Body of pancreas (tissue), 4 donors: ENCODE measurements around the gene CDC16. TPM values are rescaled to one million over a fixed set of nuclear protein-coding genes. Genes with fewer than 3 reads are reported as not detected.

Experiments used
- ATAC-seq: fragments of 150-250 bp; one replicate; pipeline ENCODE4 v1.9.1; 2016
- DNase-seq, 4 donors: peaks; one replicate each; pipeline ENCODE4 v3.0.0-alpha.2; 2019
- H3K27ac ChIP-seq, 4 donors: fragments of 200-600 bp; sonication (generic); 1 replicate in 3 of 4; 2 replicates in 1 of 4; pipeline versions ENCODE4 v1.5.1 to v1.6.1; 2016 to 2019; ENCODE audit warnings: mild to moderate bottlenecking in 1 of 4, mixed read lengths in 1 of 4, moderate library complexity in 1 of 4
- H3K27me3 ChIP-seq, 2 donors: fragments of 200-600 bp; sonication (generic); one replicate each; pipeline ENCODE4 v1.6.0; 2016; ENCODE audit warnings: mild to moderate bottlenecking in 1 of 2
- H3K36me3 ChIP-seq, 2 donors: fragments of 200-600 bp; sonication (generic); replicated peaks in 1 of 2; 2 replicates each; pipeline ENCODE4 v1.5.1; 2016; ENCODE audit warnings: low read depth in 2 of 2; ENCODE audit not compliant: insufficient read depth in 1 of 2
- H3K4me1 ChIP-seq: fragments of 200-600 bp; sonication (generic); one replicate; pipeline ENCODE4 v1.6.0; 2016
- H3K4me3 ChIP-seq, 2 donors: fragments of 200-600 bp; sonication (generic); 1 replicate in 1 of 2; 2 replicates in 1 of 2; pipeline ENCODE4 v1.5.1; 2016 to 2019
- H3K9me3 ChIP-seq, 3 donors: fragments of 200-600 bp; sonication (generic); 1 replicate in 2 of 3; 2 replicates in 1 of 3; pipeline ENCODE4 v1.5.1; 2016
- POLR2A ChIP-seq, 3 donors: fragments of 450-650 bp; IDR thresholded peaks; one replicate each; pipeline ENCODE4 v1.6.1; 2016; ENCODE audit warnings: antibody characterized with exemption in 3 of 3, mild to moderate bottlenecking in 2 of 3
- WGBS, 2 donors: methylation state at CpG; one replicate each; pipeline ENCODE4 v1.1.5; 2017; 5-methylcytosine and 5-hydroxymethylcytosine counted together
- intact Hi-C: fragments of 100-400 bp; cut with DNase I; formaldehyde crosslinking; loops from one replicate; pipeline ENCODE4 v1.15.1; 2023
- total RNA-seq, 2 donors: library from RNA; depleted of rRNA; stranded (reverse); fragments of >200 nt; gene quantifications; one replicate each; pipeline ENCODE4 v1.1.0, GENCODE V29; 2016
- TF ChIP-seq, protein P1 (sequence below), 7 experiments: fragments of 450-650 bp in 4 of 7; fragments of 200-600 bp in 3 of 7; sonication (generic) in 3 of 7; IDR thresholded peaks; one replicate each; pipeline ENCODE4 v1.5.1; 2016 to 2019; ENCODE audit warnings: antibody characterized with exemption in 7 of 7

The CDC16 gene
- total RNA-seq, 2 donors from 2014 or later: 46.7 to 63.9 TPM

DNA sequence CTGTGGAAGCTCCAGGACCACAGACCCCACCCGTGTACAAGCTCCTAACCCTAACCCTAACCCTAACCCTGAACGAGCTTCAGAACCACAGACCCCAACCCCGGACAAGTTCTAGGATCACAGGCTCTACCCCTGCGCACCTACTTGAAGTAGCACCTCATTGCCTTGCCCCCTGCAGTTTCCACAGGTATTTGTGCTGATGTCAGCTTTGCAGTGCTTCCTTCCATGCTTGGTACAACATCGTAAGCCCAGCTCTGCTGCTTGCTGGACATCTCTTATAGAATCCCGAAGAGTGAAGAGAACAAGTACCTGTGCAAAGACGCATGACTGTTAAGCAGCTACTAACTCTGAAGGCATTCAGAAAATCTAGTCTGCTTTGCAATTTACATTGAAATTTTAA lies 20.7 kb upstream of the CDC16 start:
- Histone ChIP-seq H3K9me3 (no peaks in the 10 kb centered on the region), H3K36me3 (no peaks in the 10 kb centered on the region), H3K27me3 (no peaks in the 10 kb centered on the region), H3K27ac (no peak overlapping the region), H3K4me3 (no peak overlapping the region), H3K4me1 (no peaks in the 10 kb centered on the region)
- intact Hi-C loops: no loop called here
- TF ChIP-seq, protein P1, sequence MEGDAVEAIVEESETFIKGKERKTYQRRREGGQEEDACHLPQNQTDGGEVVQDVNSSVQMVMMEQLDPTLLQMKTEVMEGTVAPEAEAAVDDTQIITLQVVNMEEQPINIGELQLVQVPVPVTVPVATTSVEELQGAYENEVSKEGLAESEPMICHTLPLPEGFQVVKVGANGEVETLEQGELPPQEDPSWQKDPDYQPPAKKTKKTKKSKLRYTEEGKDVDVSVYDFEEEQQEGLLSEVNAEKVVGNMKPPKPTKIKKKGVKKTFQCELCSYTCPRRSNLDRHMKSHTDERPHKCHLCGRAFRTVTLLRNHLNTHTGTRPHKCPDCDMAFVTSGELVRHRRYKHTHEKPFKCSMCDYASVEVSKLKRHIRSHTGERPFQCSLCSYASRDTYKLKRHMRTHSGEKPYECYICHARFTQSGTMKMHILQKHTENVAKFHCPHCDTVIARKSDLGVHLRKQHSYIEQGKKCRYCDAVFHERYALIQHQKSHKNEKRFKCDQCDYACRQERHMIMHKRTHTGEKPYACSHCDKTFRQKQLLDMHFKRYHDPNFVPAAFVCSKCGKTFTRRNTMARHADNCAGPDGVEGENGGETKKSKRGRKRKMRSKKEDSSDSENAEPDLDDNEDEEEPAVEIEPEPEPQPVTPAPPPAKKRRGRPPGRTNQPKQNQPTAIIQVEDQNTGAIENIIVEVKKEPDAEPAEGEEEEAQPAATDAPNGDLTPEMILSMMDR (IDR thresholded peaks at IDR 0.05): no peak
- no peak for TF ChIP-seq POLR2A (IDR thresholded peaks at IDR 0.05)
- ATAC-seq: no peak
- no peak for DNase-seq
- 77 to 91% methylated on average over 6 to 7 of the region's 7 CpGs for WGBS, 2 donors

DNA sequence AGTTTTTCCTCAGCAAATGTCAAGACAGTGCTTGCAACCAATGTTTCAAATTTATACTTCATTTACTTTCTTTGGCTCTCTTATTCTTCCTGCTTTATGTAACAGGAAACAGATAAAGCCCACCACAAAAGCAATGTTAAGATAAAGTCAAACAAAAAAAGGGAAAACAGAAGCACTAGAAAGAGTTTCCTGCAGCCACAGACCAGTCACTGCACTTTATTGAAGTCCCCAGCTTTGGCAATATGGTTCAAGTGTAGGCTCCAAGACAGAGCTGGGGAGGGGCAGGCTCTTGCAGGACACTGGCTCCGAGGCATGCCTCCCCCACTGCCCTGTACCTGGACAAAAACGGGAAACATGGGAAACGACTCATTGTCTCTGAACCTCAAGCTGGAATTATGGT lies 15.3 kb upstream of the CDC16 start:
- 70 to 74% methylated on average over 3 of the region's 3 CpGs for WGBS, 2 donors
- TF ChIP-seq POLR2A (IDR thresholded peaks at IDR 0.05): no peak
- TF ChIP-seq, protein P1 (IDR thresholded peaks at IDR 0.05): no peak
- DNase-seq: no peak
- H3K27ac ChIP-seq: no peak overlapping the region
- no peaks in the 10 kb centered on the region for H3K36me3 ChIP-seq
- H3K9me3 ChIP-seq: no peaks in the 10 kb centered on the region
- no peak overlapping the region for H3K4me3 ChIP-seq
- peaks cover 13% of the 10 kb centered on the region for H3K4me1 ChIP-seq
- no peak for ATAC-seq
- intact Hi-C loops: no loop called here
- no peaks in the 10 kb centered on the region for H3K27me3 ChIP-seq

DNA sequence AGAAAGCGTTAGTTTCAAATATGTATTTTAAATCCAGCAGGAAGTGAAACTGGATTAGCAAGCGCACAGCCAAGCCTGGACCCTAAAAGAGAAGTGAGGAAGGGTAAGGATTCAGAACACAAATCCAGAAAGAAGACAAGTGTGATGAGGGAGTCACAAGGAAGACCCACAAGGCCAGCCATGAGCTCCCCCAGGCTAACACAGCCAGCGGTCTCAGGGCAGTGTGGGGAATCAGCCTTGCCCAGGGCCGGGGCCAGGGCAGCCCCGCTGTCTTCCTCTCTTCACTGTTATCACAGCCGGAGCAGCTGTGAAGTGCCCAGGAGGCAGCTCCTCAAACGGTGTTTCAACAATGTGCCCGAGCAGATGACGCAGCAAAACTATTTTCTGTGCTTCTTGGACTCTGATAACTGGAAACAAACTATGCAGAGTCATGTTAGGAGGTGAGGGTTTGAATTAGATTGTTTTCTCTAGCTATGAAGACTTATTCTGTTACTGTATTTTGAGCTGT lies 12.2 kb upstream of the CDC16 start:
- no peak overlapping the region for H3K4me3 ChIP-seq
- peaks cover 29% of the 10 kb centered on the region for H3K4me1 ChIP-seq
- DNase-seq: peak; percentile 63 to 81 (median 74)
- WGBS, 2 donors: 19 to 46% methylated on average over 2 to 9 of the region's 9 CpGs
- H3K9me3 ChIP-seq: no peaks in the 10 kb centered on the region
- peak; percentile 68 for ATAC-seq
- intact Hi-C loops: no loop called here
- no peaks in the 10 kb centered on the region for H3K27me3 ChIP-seq
- TF ChIP-seq, protein P1 (IDR thresholded peaks at IDR 0.05): no peak
- TF ChIP-seq POLR2A (IDR thresholded peaks at IDR 0.05): peak in 1 of 3 donors; percentile 14
- peak overlapping the region in 3 of 4 donors; percentile 12 to 74 (median 46) for H3K27ac ChIP-seq
- H3K36me3 ChIP-seq: no peaks in the 10 kb centered on the region

DNA sequence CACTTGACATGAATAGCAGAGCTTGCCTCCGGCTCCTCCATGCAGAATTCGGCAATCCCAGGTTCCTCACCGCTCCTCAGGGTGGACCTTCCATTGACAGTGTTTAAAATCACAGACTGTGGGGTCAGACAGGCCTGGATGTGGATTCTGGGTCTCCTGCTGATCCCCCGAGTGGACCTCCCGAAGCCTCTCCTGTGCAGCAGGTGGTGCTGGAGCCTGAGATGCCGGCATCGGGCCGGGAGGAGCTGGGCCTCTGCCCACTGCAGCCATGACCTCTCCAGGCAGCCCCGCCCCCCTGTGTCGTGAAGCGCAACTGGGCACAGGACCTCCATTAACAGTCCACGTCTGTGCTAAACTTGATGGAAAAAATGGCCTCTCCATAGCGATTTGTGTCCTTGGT lies 10.5 kb upstream of the CDC16 start:
- DNase-seq (no peak), ATAC-seq (no peak)
- H3K9me3 ChIP-seq: no peaks in the 10 kb centered on the region
- H3K4me3 ChIP-seq: no peak overlapping the region
- whole genome bisulfite sequencing, 2 donors: 88 to 89% methylated on average over 5 to 13 of the region's 13 CpGs
- no peak overlapping the region for H3K27ac ChIP-seq
- peaks cover 29% of the 10 kb centered on the region for H3K4me1 ChIP-seq
- TF ChIP-seq, protein P1 (IDR thresholded peaks at IDR 0.05): no peak
- TF ChIP-seq POLR2A (IDR thresholded peaks at IDR 0.05): no peak
- H3K36me3 ChIP-seq: no peaks in the 10 kb centered on the region
- intact Hi-C loops: no loop called here
- H3K27me3 ChIP-seq: no peaks in the 10 kb centered on the region

DNA sequence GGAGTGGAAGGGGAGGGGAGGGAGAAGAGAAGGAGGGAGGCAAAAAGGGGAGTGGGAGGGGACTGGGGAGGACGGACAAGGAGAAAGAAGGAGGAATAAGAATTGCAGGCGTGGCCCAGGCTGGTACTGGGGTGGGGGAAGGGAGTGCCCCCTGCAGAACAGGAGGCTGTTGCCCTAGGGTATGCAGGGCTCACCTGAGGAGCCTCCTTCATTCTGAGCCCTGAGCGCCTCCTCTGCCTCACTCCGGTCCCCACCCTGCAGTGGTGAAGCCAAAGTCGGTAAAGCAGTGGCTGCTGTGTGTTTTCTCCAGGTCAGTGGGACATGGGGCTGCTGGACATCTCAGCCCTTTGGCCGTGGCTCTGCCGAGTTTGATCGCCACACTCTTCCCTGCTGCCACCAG lies 9.1 kb upstream of the CDC16 start:
- no peaks in the 10 kb centered on the region for H3K9me3 ChIP-seq
- WGBS, 2 donors: 70 to 87% methylated on average over 3 to 8 of the region's 8 CpGs
- no peak for ATAC-seq
- H3K27me3 ChIP-seq: no peaks in the 10 kb centered on the region
- TF ChIP-seq POLR2A (IDR thresholded peaks at IDR 0.05): no peak
- TF ChIP-seq, protein P1 (IDR thresholded peaks at IDR 0.05): no peak
- no peak for DNase-seq
- H3K4me1 ChIP-seq: peaks cover 25% of the 10 kb centered on the region
- intact Hi-C loops: loop anchor here (5.0 kb wide), 1 partner anchor 273 kb away; no protein-coding TSS in a partner anchor
- no peaks in the 10 kb centered on the region for H3K36me3 ChIP-seq
- H3K4me3 ChIP-seq: no peak overlapping the region
- H3K27ac ChIP-seq: peak overlapping the region in 2 of 4 donors; percentile 21 to 57
